HepG2 (cell line): ENCODE results near the gene ATP6V1G3. TPM values are rescaled to one million over a fixed set of nuclear protein-coding genes. Genes with fewer than 3 reads are reported as not detected.

ENCODE experiments used
- ATAC-seq: fragments of 200-7000 bp; cut with Tn5 transposase; 3 replicates; pipeline ENCODE4 v1.9.1; 2020; ENCODE audit warnings: mild to moderate bottlenecking, moderate library complexity
- BruUV-seq: library from RNA; stranded (reverse); fragments of 400-500 nt; replicated peaks from 2 replicates; lab custom pipeline; 2021; lab: Mats Ljungman, UMichigan
- CTCF ChIA-PET: fragments of 300-600 bp; formaldehyde crosslinking; extraction: SDS; loops from one replicate; lab custom pipeline; 2021; ENCODE audit warnings: low total read pairs, inconsistent platforms, low intra/inter-chr PET ratio; lab: Yijun Ruan, JAX
- POLR2A ChIA-PET: fragments of 350-600 bp; sonication (Branson Sonifier 250); formaldehyde crosslinking; loops from one replicate; lab custom pipeline; 2020; ENCODE audit warnings: antibody characterized with exemption, inconsistent platforms; lab: Yijun Ruan, JAX
- DNase-seq: peaks from one replicate; pipeline ENCODE4 v3.0.0-alpha.2; 2015; ENCODE audit warnings: low spot score
- FAIRE-seq: peaks from 3 replicates; lab custom pipeline; 2011; peaks lifted over from hg19 to GRCh38; lab: Jason Lieb, UNC
- H2AFZ ChIP-seq: one replicate; pipeline ENCODE4 v1.6.1; 2011; ENCODE audit warnings: low read length, inconsistent platforms
- H3K27ac ChIP-seq: fragments of 300-600 bp; 3 replicates; pipeline ENCODE4 v1.8.0; 2011; ENCODE audit warnings: mixed run types, mild to moderate bottlenecking, mixed read lengths, low read length, inconsistent platforms; ENCODE audit not compliant: insufficient read depth; ENCODE audit errors: extremely low read length
- H3K27me3 ChIP-seq, 2 experiments: fragments of 200-600 bp in 1 of 2; 2 replicates in 1 of 2; 3 replicates in 1 of 2; pipeline versions ENCODE4 v1.6.0 to v1.8.0; 2011; ENCODE audit warnings: low read length in 2 of 2, mild to moderate bottlenecking in 2 of 2, moderate library complexity in 2 of 2, inconsistent platforms in 1 of 2; ENCODE audit not compliant: insufficient read depth in 2 of 2, control insufficient read depth in 1 of 2
- H3K36me3 ChIP-seq, 2 experiments: fragments of 200-600 bp in 1 of 2; replicated peaks in 1 of 2; 2 replicates in 1 of 2; 3 replicates in 1 of 2; pipeline versions ENCODE4 v1.5.1 to v1.8.0; 2011; ENCODE audit warnings: low read length in 2 of 2, inconsistent platforms in 1 of 2; ENCODE audit not compliant: insufficient read depth in 2 of 2, control insufficient read depth in 1 of 2
- H3K4me1 ChIP-seq: 2 replicates; pipeline ENCODE4 v1.5.1; 2012; ENCODE audit warnings: low read length, inconsistent platforms; ENCODE audit not compliant: insufficient read depth
- H3K4me2 ChIP-seq: 2 replicates; pipeline ENCODE4 v1.6.0; 2011; ENCODE audit warnings: low read depth, low read length, inconsistent platforms
- H3K4me3 ChIP-seq, 3 experiments: fragments of 200-600 bp in 1 of 3; sonication (generic), shearing (Covaris generic) in 1 of 3; replicated peaks in 1 of 3; 2 replicates each; pipeline ENCODE4 v1.5.1; 2011 to 2016; ENCODE audit warnings: low read length in 3 of 3, inconsistent platforms in 2 of 3, low read depth in 2 of 3, mild to moderate bottlenecking in 2 of 3, control low read depth in 1 of 3, mixed read lengths in 1 of 3; ENCODE audit not compliant: insufficient read depth in 1 of 3
- H3K79me2 ChIP-seq: one replicate; pipeline ENCODE4 v1.6.1; 2011; ENCODE audit warnings: low read length, inconsistent platforms; ENCODE audit not compliant: insufficient read depth
- H3K9ac ChIP-seq: 2 replicates; pipeline ENCODE4 v1.6.0; 2011; ENCODE audit warnings: mild to moderate bottlenecking, low read depth, low read length, inconsistent platforms; ENCODE audit not compliant: insufficient read depth
- H3K9me3 ChIP-seq: 2 replicates; pipeline ENCODE4 v1.5.1; 2012; ENCODE audit warnings: mild to moderate bottlenecking, low read length
- H4K20me1 ChIP-seq: 2 replicates; pipeline ENCODE4 v1.6.0; 2011; ENCODE audit warnings: inconsistent platforms, mild to moderate bottlenecking, low read length, moderate library complexity; ENCODE audit not compliant: insufficient read depth
- EEA1 ChIP-seq: sonication (generic); formaldehyde crosslinking; IDR thresholded peaks from 2 replicates; pipeline ENCODE4 v1.5.1; 2020; ENCODE audit warnings: mild to moderate bottlenecking, missing genetic modification reagents, borderline replicate concordance
- FOXM1 ChIP-seq: sonication (generic); formaldehyde crosslinking; IDR thresholded peaks from 2 replicates; pipeline ENCODE4 v1.5.0; 2020; ENCODE audit warnings: missing genetic modification reagents
- GPN1 ChIP-seq: sonication (generic); formaldehyde crosslinking; IDR thresholded peaks from 2 replicates; pipeline ENCODE4 v1.5.1; 2020; ENCODE audit warnings: missing genetic modification reagents, borderline replicate concordance
- HDAC2 ChIP-seq: sonication (generic); formaldehyde crosslinking; IDR thresholded peaks from 2 replicates; pipeline ENCODE4 v1.4.0; 2020; ENCODE audit warnings: missing genetic modification reagents
- IKZF4 ChIP-seq: sonication (generic); formaldehyde crosslinking; IDR thresholded peaks from 2 replicates; pipeline ENCODE4 v1.5.1; 2020; ENCODE audit warnings: borderline replicate concordance, mild to moderate bottlenecking, low read depth, missing genetic modification reagents; ENCODE audit errors: not compliant biosample characterization
- KDM3A ChIP-seq: IDR thresholded peaks from 2 replicates; pipeline ENCODE4 v1.6.1; 2018; ENCODE audit warnings: low read depth, missing compliant biosample characterization
- LCORL ChIP-seq, 2 experiments: fragments of 450-650 bp in 1 of 2; sonication (generic) in 1 of 2; formaldehyde crosslinking in 1 of 2; IDR thresholded peaks; 2 replicates each; pipeline versions ENCODE4 v1.5.0 to v1.6.1; 2017 to 2020; ENCODE audit warnings: antibody characterized with exemption in 1 of 2, missing genetic modification reagents in 1 of 2
- MIER3 ChIP-seq: IDR thresholded peaks from 2 replicates; pipeline ENCODE4 v1.6.1; 2016; ENCODE audit warnings: missing compliant biosample characterization, borderline replicate concordance
- RFX3 ChIP-seq: IDR thresholded peaks from 2 replicates; pipeline ENCODE4 v1.6.1; 2016; ENCODE audit warnings: missing biosample characterization, missing genetic modification reagents
- TBL1XR1 ChIP-seq: fragments of 150-350 bp; IDR thresholded peaks from 2 replicates; pipeline ENCODE4 v1.6.1; 2014; ENCODE audit warnings: borderline replicate concordance, low read length; ENCODE audit not compliant: partially characterized antibody
- ZNF224 ChIP-seq: sonication (generic); formaldehyde crosslinking; IDR thresholded peaks from 2 replicates; pipeline ENCODE4 v1.5.0; 2020; ENCODE audit warnings: mild to moderate bottlenecking, missing genetic modification reagents
- ZNF292 ChIP-seq: sonication (generic); formaldehyde crosslinking; IDR thresholded peaks from 2 replicates; pipeline ENCODE4 v1.8.1; 2022; ENCODE audit warnings: mild to moderate bottlenecking, low read depth, missing genetic modification reagents, borderline replicate concordance
- ZNF431 ChIP-seq: sonication (generic); formaldehyde crosslinking; IDR thresholded peaks from 2 replicates; pipeline ENCODE4 v1.9.0; 2022; ENCODE audit warnings: missing genetic modification reagents, low read depth, mild to moderate bottlenecking, borderline replicate concordance
- WGBS: methylation state at CpG from one replicate; pipeline ENCODE4 v1.1.6; 2017; ENCODE audit warnings: low lambda C conversion rate; 5-methylcytosine and 5-hydroxymethylcytosine counted together
- in situ Hi-C: cut with HindIII; loops from 2 replicates; pipeline ENCODE4 v1.10.0; 2017; ENCODE audit warnings: low pct_unique_long_range_greater_than_20kb; ENCODE audit not compliant: extremely low pct_ligation_motif_present
- intact Hi-C: fragments of 100-400 bp; cut with micrococcal nuclease; formaldehyde crosslinking; loops from one replicate; pipeline ENCODE4 v1.10.0; 2022; ENCODE audit not compliant: unreplicated experiment
- polyA plus RNA-seq, 8 experiments: library from polyadenylated mRNA; depleted of rRNA in 3 of 8; stranded (reverse) in 7 of 8; unstranded in 1 of 8; fragments of >200 nt; fragmentation: Illumina TruSeq in 4 of 8; extraction: Trizol in 4 of 8; gene quantifications; 2 replicates each; pipeline versions ENCODE4 v1.2.1 to v1.2.3, GENCODE V29; 2011 to 2016; ENCODE audit warnings: low read depth in 4 of 8, missing spikeins in 1 of 8, mixed read lengths in 1 of 8; ENCODE audit not compliant: insufficient read depth in 1 of 8
- total RNA-seq, 5 experiments: library from RNA; depleted of rRNA; stranded (reverse); fragments of >200 nt; fragmentation: Illumina TruSeq; extraction: Trizol; gene quantifications; 2 replicates each; pipeline ENCODE4 v1.2.3, GENCODE V29; 2016; ENCODE audit warnings: low read depth in 1 of 5

ATP6V1G3 gene
- total and polyA plus RNA-seq, 2 of the 13 experiments (the other 11 are each of a cell fraction or from before 2014, with no cell fraction given), result not detected

DNA sequence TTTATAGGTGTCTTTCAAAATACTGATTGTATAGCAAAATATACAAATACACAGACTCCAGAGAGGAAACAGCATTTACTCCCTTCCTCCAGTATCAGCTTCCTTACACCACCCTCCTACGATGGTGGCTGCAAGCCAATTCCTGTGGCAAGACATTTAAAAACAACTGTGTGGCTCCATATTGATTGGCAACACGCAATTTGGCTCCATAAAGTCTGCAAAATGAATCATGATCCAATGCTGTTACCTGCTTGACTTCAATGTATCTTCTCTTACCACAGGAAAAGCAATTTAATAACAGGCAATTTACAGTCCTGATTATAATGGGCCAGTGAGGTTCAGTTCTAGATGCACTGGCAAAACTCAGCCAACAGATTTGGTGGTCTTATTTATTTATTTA lies 19.7 kb upstream of the ATP6V1G3 start:
- BruUV-seq, result no TSS peak
- WGBS, result 4% methylated on average over 2 of the region's 2 CpGs
- Histone ChIP-seq H3K4me3 (no peak overlapping the region), H3K27ac (no peak overlapping the region), H3K79me2 (no peaks in the 10 kb centered on the region), H3K4me2 (no peak overlapping the region), H3K27me3 (no peaks in the 10 kb centered on the region), H4K20me1 (no peaks in the 10 kb centered on the region), H2AFZ (no peak overlapping the region), H3K36me3 (no peaks in the 10 kb centered on the region), H3K9ac (no peak overlapping the region), H3K4me1 (no peaks in the 10 kb centered on the region), H3K9me3 (no peaks in the 10 kb centered on the region)
- no peak for TF ChIP-seq LCORL (IDR thresholded peaks at IDR 0.05)
- no peak for TF ChIP-seq LCORL (CRISPR knock-in tag; IDR thresholded peaks at IDR 0.05)
- TF ChIP-seq RFX3 (CRISPR knock-in tag), result no peak
- TF ChIP-seq EEA1, result no peak
- ChIA-PET POLR2A (no interaction called here), CTCF (no interaction called here)
- no peak for FAIRE-seq
- in situ Hi-C loops, result no loop called here
- intact Hi-C loops, result no loop called here
- DNase-seq, result no peak
- ATAC-seq, result no peak

DNA sequence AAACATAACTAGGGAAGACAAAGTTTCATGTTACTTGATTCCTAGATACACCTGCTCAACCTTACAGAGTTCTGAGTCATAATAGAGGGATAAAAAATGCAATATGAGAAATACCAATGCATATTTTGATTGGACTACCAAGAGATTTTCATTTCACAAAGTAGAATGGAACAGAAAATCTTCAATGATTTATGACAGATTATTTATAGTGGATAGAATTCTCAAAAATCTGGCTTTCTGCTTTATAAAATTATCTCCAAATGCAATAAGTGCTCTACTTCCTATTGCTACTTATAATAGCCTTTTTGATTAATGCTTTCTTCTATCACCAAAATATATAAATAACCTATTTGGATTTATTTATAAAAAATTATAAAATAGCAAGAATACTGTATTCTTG lies 18.9 kb upstream of the ATP6V1G3 start:
- no peak for DNase-seq
- intact Hi-C loops, result no loop called here
- no peaks in the 10 kb centered on the region for H3K4me1 ChIP-seq
- H3K9ac ChIP-seq, result no peak overlapping the region
- in situ Hi-C loops, result no loop called here
- no peak overlapping the region for H3K4me2 ChIP-seq
- FAIRE-seq, result no peak
- H2AFZ ChIP-seq, result no peak overlapping the region
- no peaks in the 10 kb centered on the region for H3K27me3 ChIP-seq
- H4K20me1 ChIP-seq, result no peaks in the 10 kb centered on the region
- TF ChIP-seq ZNF292 (CRISPR knock-in tag) (no peak), HDAC2 (CRISPR knock-in tag) (no peak), ZNF431 (no peak), ZNF224 (no peak), GPN1 (CRISPR knock-in tag) (no peak), IKZF4 (CRISPR knock-in tag) (no peak), FOXM1 (CRISPR knock-in tag) (no peak), KDM3A (CRISPR knock-in tag) (no peak), MIER3 (no peak), TBL1XR1 (no peak)
- H3K36me3 ChIP-seq, result no peaks in the 10 kb centered on the region
- no peak overlapping the region for H3K4me3 ChIP-seq
- ChIA-PET POLR2A (no interaction called here), CTCF (no interaction called here)
- no TSS peak for BruUV-seq
- H3K9me3 ChIP-seq, result no peaks in the 10 kb centered on the region
- H3K79me2 ChIP-seq, result no peaks in the 10 kb centered on the region
- ATAC-seq, result no peak
- H3K27ac ChIP-seq, result no peak overlapping the region
